HEK293 (cell line): ENCODE measurements around the gene RND2.

Experiments used
- CTCF ChIA-PET: fragments of 350-600 bp; formaldehyde crosslinking; extraction: SDS; loops from one replicate; lab custom pipeline; 2021; ENCODE audit warnings: antibody characterized with exemption; lab: Yijun Ruan, JAX
- POLR2A ChIA-PET: fragments of 300-600 bp; formaldehyde crosslinking; extraction: SDS; loops from one replicate; lab custom pipeline; 2020; ENCODE audit warnings: antibody characterized with exemption, inconsistent platforms; lab: Yijun Ruan, JAX
- H3K27ac ChIP-seq: fragments of 200-500 bp; sonication (Bioruptor generic); 2 replicates; pipeline ENCODE4 v1.5.1; 2014; ENCODE audit warnings: low read depth, low read length, control low read depth, inconsistent platforms; ENCODE audit errors: extremely low read depth
- H3K36me3 ChIP-seq, 2 experiments: fragments of 200-500 bp in 1 of 2; sonication (Bioruptor generic) in 1 of 2; 1 replicate in 1 of 2; 2 replicates in 1 of 2; pipeline ENCODE4 v1.5.1; 2014 to 2017; ENCODE audit warnings: inconsistent platforms in 2 of 2, low read length in 2 of 2; ENCODE audit not compliant: control insufficient read depth in 2 of 2, insufficient read depth in 1 of 2
- H3K4me1 ChIP-seq: fragments of 200-500 bp; sonication (Bioruptor generic); 2 replicates; pipeline ENCODE4 v1.5.1; 2014; ENCODE audit warnings: mild to moderate bottlenecking, low read length, inconsistent platforms; ENCODE audit not compliant: control insufficient read depth, insufficient read depth
- H3K4me3 ChIP-seq: 2 replicates; pipeline ENCODE4 v1.5.1; 2011; ENCODE audit warnings: low read depth, mild to moderate bottlenecking, control low read depth, low read length, moderate library complexity
- H3K9me3 ChIP-seq: fragments of 200-500 bp; sonication (Bioruptor generic); 2 replicates; pipeline ENCODE4 v1.5.1; 2014; ENCODE audit warnings: low read depth, low read length, inconsistent platforms; ENCODE audit not compliant: control insufficient read depth, insufficient read depth
- HOXA7 ChIP-seq: sonication (generic); formaldehyde crosslinking; IDR thresholded peaks from 2 replicates; pipeline ENCODE4 v1.8.1; 2022; ENCODE audit warnings: missing genetic modification reagents, borderline replicate concordance
- KLF10 ChIP-seq: fragments of 450-650 bp; IDR thresholded peaks from 2 replicates; pipeline ENCODE4 v1.5.1; 2018; ENCODE audit warnings: missing biosample characterization, mild to moderate bottlenecking, missing genetic modification characterization
- PRDM1 ChIP-seq: fragments of 450-650 bp; formaldehyde crosslinking; IDR thresholded peaks from 2 replicates; pipeline ENCODE4; 2016; ENCODE audit warnings: missing biosample characterization, missing genetic modification characterization
- ZBTB7A ChIP-seq: fragments of 450-650 bp; formaldehyde crosslinking; IDR thresholded peaks from 2 replicates; pipeline ENCODE4 v1.5.1; 2016; ENCODE audit warnings: low read depth, missing biosample characterization, missing genetic modification characterization
- ZBTB8A ChIP-seq: fragments of 450-650 bp; formaldehyde crosslinking; IDR thresholded peaks from 2 replicates; pipeline ENCODE4 v1.5.1; 2016; ENCODE audit warnings: missing biosample characterization, missing genetic modification characterization
- ZNF366 ChIP-seq: fragments of 450-650 bp; formaldehyde crosslinking; conservative IDR thresholded peaks from 2 replicates; pipeline ENCODE4 v1.5.1; 2016; ENCODE audit warnings: missing biosample characterization, missing genetic modification characterization
- ZNF404 ChIP-seq: fragments of 450-650 bp; formaldehyde crosslinking; IDR thresholded peaks from 2 replicates; pipeline ENCODE4 v1.5.1; 2017; ENCODE audit warnings: missing biosample characterization, missing genetic modification characterization
- ZNF473 ChIP-seq: fragments of 450-650 bp; formaldehyde crosslinking; IDR thresholded peaks from 2 replicates; pipeline ENCODE4 v1.5.1; 2017; ENCODE audit warnings: missing biosample characterization, missing genetic modification characterization
- ZNF510 ChIP-seq: fragments of 450-650 bp; formaldehyde crosslinking; IDR thresholded peaks from 2 replicates; pipeline ENCODE4 v1.5.1; 2018; ENCODE audit warnings: mild to moderate bottlenecking, missing genetic modification characterization, missing biosample characterization; ENCODE audit not compliant: insufficient replicate concordance
- ZNF561 ChIP-seq: fragments of 450-650 bp; IDR thresholded peaks from 2 replicates; pipeline ENCODE4 v1.5.1; 2018; ENCODE audit warnings: missing biosample characterization, missing genetic modification characterization, borderline replicate concordance
- ZNF571 ChIP-seq: fragments of 450-650 bp; formaldehyde crosslinking; IDR thresholded peaks from 2 replicates; pipeline ENCODE4 v1.5.0; 2017; ENCODE audit warnings: missing biosample characterization, missing genetic modification characterization
- ZSCAN23 ChIP-seq: fragments of 450-650 bp; formaldehyde crosslinking; IDR thresholded peaks from 2 replicates; pipeline ENCODE4 v1.5.1; 2016; ENCODE audit warnings: missing biosample characterization, missing genetic modification characterization

RND2 gene

GRCh38 chr17:43074869-43075268 is 49.8 kb downstream of the RND2 start:
- ChIA-PET POLR2A (no interaction called here), CTCF (interaction anchor here (0.5 kb wide), 1 partner anchor 241 kb away, joined by 3 read pairs; no protein-coding TSS in a partner anchor)
- TF ChIP-seq ZNF404 (tag by site-specific recombination): no peak
- peak; percentile 99 for TF ChIP-seq PRDM1 (tag by site-specific recombination)
- TF ChIP-seq ZNF366 (tag by site-specific recombination): peak; percentile 97
- no peak for TF ChIP-seq ZNF561 (tag by site-specific recombination)
- no peak for TF ChIP-seq ZSCAN23 (tag by site-specific recombination)
- no peak for TF ChIP-seq KLF10 (tag by site-specific recombination)
- Histone ChIP-seq H3K4me1 (no peaks in the 10 kb centered on the region), H3K9me3 (no peaks in the 10 kb centered on the region), H3K36me3 (peaks cover 57 to 76% of the 10 kb centered on the region in 2 experiments), H3K4me3 (no peak overlapping the region), H3K27ac (no peak overlapping the region)

GRCh38 chr17:43079641-43080302 is 54.7 kb downstream of the RND2 start:
- no peak for TF ChIP-seq ZNF571
- no peak for TF ChIP-seq ZNF366 (tag by site-specific recombination)
- TF ChIP-seq ZBTB8A: no peak
- no peak for TF ChIP-seq ZBTB7A (tag by site-specific recombination)
- TF ChIP-seq ZNF473 (tag by site-specific recombination): no peak
- TF ChIP-seq ZNF510 (tag by site-specific recombination): no peak
- no peak for TF ChIP-seq HOXA7 (CRISPR knock-in tag)
- TF ChIP-seq KLF10 (tag by site-specific recombination): no peak

More at GRCh38 chr17:43079641-43080302, 54.7 kb downstream of the RND2 start:
- CTCF ChIA-PET: interaction anchor here (0.6 to 0.9 kb wide), 3 partner anchors 10 to 404 kb away, joined by 3 to 4 read pairs (median 3); partner anchors contain the start of gene DHX8
- H3K4me3 ChIP-seq: no peak overlapping the region
- H3K36me3 ChIP-seq: peaks cover 53 to 81% of the 10 kb centered on the region in 2 experiments
- POLR2A ChIA-PET: no interaction called here
- no peaks in the 10 kb centered on the region for H3K4me1 ChIP-seq
- H3K9me3 ChIP-seq: no peaks in the 10 kb centered on the region
- no peak overlapping the region for H3K27ac ChIP-seq
